KOPT-K1 (cell line): ENCODE results near the gene SCPEP1.
"Not testable (repeated sequence)": the region's sequence is repeated elsewhere in the genome, so short reads cannot be mapped to it uniquely, and the experiment has no call there.

ENCODE experiments used
- H3K27ac ChIP-seq: fragments of 200-600 bp; sonication (generic); 2 replicates; pipeline ENCODE4 v1.5.1; 2016; ENCODE audit warnings: antibody characterized with exemption, mild to moderate bottlenecking, low read depth, low read length; ENCODE audit not compliant: poor library complexity, severe bottlenecking
- H3K36me3 ChIP-seq: fragments of 200-600 bp; sonication (generic); 2 replicates; pipeline ENCODE4 v1.5.1; 2017; ENCODE audit warnings: antibody characterized with exemption, mild to moderate bottlenecking, low read length, moderate library complexity; ENCODE audit not compliant: insufficient read depth
- H3K9me3 ChIP-seq: fragments of 200-600 bp; sonication (generic); 2 replicates; pipeline ENCODE4 v1.5.1; 2017; ENCODE audit warnings: antibody characterized with exemption, low read length, mild to moderate bottlenecking; ENCODE audit not compliant: insufficient read depth, poor library complexity, severe bottlenecking

The SCPEP1 gene

GRCh38 chr17:56978441-56979090 lies 635 bp downstream of the SCPEP1 start:
- Histone ChIP-seq H3K36me3 (no peaks in the 10 kb centered on the region; the same call in 1 of the 2 replicates), H3K27ac (no peak overlapping the region), H3K9me3 (no peaks in the 10 kb centered on the region)

- no peaks in the 10 kb centered on the region; the same call in 1 of the 2 replicates for H3K36me3 ChIP-seq
- H3K9me3 ChIP-seq = no peaks in the 10 kb centered on the region
- H3K27ac ChIP-seq = no peak overlapping the region
Measured at GRCh38 chr17:56979091-56979480, 1.2 kb downstream of the SCPEP1 start.

- H3K9me3 ChIP-seq, H3K27ac ChIP-seq, H3K36me3 ChIP-seq: not testable (repeated sequence)
Measured at GRCh38 chr17:56980526-56980925, 2.6 kb downstream of the SCPEP1 start.

- Histone ChIP-seq H3K27ac (no peak overlapping the region), H3K36me3 (no peaks in the 10 kb centered on the region; the same call in 1 of the 2 replicates), H3K9me3 (no peaks in the 10 kb centered on the region)
Measured at GRCh38 chr17:56982312-56982711, 4.4 kb downstream of the SCPEP1 start.

GRCh38 chr17:56983366-56983765 lies 5.4 kb downstream of the SCPEP1 start:
- no peak overlapping the region for H3K27ac ChIP-seq
- H3K36me3 ChIP-seq = peaks cover 10% of the 10 kb centered on the region
- no peaks in the 10 kb centered on the region for H3K9me3 ChIP-seq

GRCh38 chr17:56985371-56986162 lies 7.6 kb downstream of the SCPEP1 start:
- Histone ChIP-seq H3K27ac (no peak overlapping the region), H3K36me3 (peaks cover 10% of the 10 kb centered on the region), H3K9me3 (no peaks in the 10 kb centered on the region)

- Histone ChIP-seq H3K27ac (no peak overlapping the region), H3K36me3 (peaks cover 10% of the 10 kb centered on the region), H3K9me3 (no peaks in the 10 kb centered on the region)
Measured at GRCh38 chr17:56987283-56987834, 9.4 kb downstream of the SCPEP1 start.

- Histone ChIP-seq H3K9me3 (no peaks in the 10 kb centered on the region), H3K36me3 (peaks cover 10% of the 10 kb centered on the region), H3K27ac (no peak overlapping the region)
Measured at GRCh38 chr17:56988901-56989572, 11.1 kb downstream of the SCPEP1 start.

GRCh38 chr17:56992364-56992763 lies 14.4 kb downstream of the SCPEP1 start:
- Histone ChIP-seq H3K36me3 (peaks cover 18% of the 10 kb centered on the region), H3K9me3 (no peaks in the 10 kb centered on the region), H3K27ac (no peak overlapping the region)

GRCh38 chr17:56994009-56994792 lies 16.3 kb downstream of the SCPEP1 start:
- no peak overlapping the region for H3K27ac ChIP-seq
- H3K36me3 ChIP-seq = peaks cover 8% of the 10 kb centered on the region; the same call in 1 of the 2 replicates

GRCh38 chr17:56995766-56996165 lies 17.8 kb downstream of the SCPEP1 start:
- peaks cover 8% of the 10 kb centered on the region; the same call in 1 of the 2 replicates for H3K36me3 ChIP-seq
- H3K27ac ChIP-seq = no peak overlapping the region
- no peaks in the 10 kb centered on the region for H3K9me3 ChIP-seq

More at GRCh38 chr17:56994009-56994792, 16.3 kb downstream of the SCPEP1 start:
- no peaks in the 10 kb centered on the region for H3K9me3 ChIP-seq

GRCh38 chr17:56997313-56997712 lies 19.4 kb downstream of the SCPEP1 start:
- no peaks in the 10 kb centered on the region for H3K9me3 ChIP-seq
- H3K27ac ChIP-seq = no peak overlapping the region
- H3K36me3 ChIP-seq = peaks cover 8% of the 10 kb centered on the region; the same call in 1 of the 2 replicates

- Histone ChIP-seq H3K36me3 (no peaks in the 10 kb centered on the region), H3K9me3 (no peaks in the 10 kb centered on the region), H3K27ac (no peak overlapping the region)
Measured at GRCh38 chr17:57001541-57001940, 23.6 kb downstream of the SCPEP1 start.

GRCh38 chr17:57002904-57003303 lies 25.0 kb downstream of the SCPEP1 start:
- H3K36me3 ChIP-seq = no peaks in the 10 kb centered on the region
- H3K27ac ChIP-seq = no peak overlapping the region
- no peaks in the 10 kb centered on the region for H3K9me3 ChIP-seq
